CD14-positive monocyte (primary cell): ENCODE measurements around the gene SH2D4B. TPM values are rescaled to one million over a fixed set of nuclear protein-coding genes. Genes with fewer than 3 reads are reported as not detected.
A peak's percentile ranks its signal among the peaks of the same experiment; 100 is the strongest.

Experiments
- DNase-seq, 3 donors: peaks; one replicate each; pipeline ENCODE4 v3.0.0-alpha.2; 2011 to 2022
- H2AFZ ChIP-seq: 2 replicates; pipeline ENCODE4 v1.6.0; 2012; ENCODE audit warnings: mild to moderate bottlenecking, low read depth, low read length, inconsistent platforms; ENCODE audit not compliant: insufficient read depth, poor library complexity, severe bottlenecking
- H3K27ac ChIP-seq, 2 donors: 1 replicate in 1 of 2; 2 replicates in 1 of 2; pipeline ENCODE4 v1.5.1; 2012 to 2013; ENCODE audit warnings: low read length in 2 of 2, control low read depth in 1 of 2, inconsistent platforms in 1 of 2, low read depth in 1 of 2, mild to moderate bottlenecking in 1 of 2
- H3K27me3 ChIP-seq, 2 donors: one replicate each; pipeline versions ENCODE4 v1.6.0 to v1.6.1; 2011 to 2013; ENCODE audit warnings: low read length in 2 of 2; ENCODE audit not compliant: control insufficient read depth in 2 of 2, insufficient read depth in 2 of 2
- H3K36me3 ChIP-seq, 2 donors: replicated peaks in 1 of 2; 1 replicate in 1 of 2; 2 replicates in 1 of 2; pipeline versions ENCODE4 v1.5.1 to v1.6.1; 2012 to 2013; ENCODE audit warnings: low read length in 2 of 2, control low read depth in 1 of 2, inconsistent platforms in 1 of 2, mild to moderate bottlenecking in 1 of 2; ENCODE audit not compliant: insufficient read depth in 2 of 2, control insufficient read depth in 1 of 2
- H3K4me1 ChIP-seq, 2 donors: 1 replicate in 1 of 2; 2 replicates in 1 of 2; pipeline versions ENCODE4 v1.5.1 to v1.6.1; 2012 to 2013; ENCODE audit warnings: low read length in 2 of 2, control low read depth in 1 of 2, inconsistent platforms in 1 of 2, mild to moderate bottlenecking in 1 of 2, moderate library complexity in 1 of 2; ENCODE audit not compliant: insufficient read depth in 2 of 2, control insufficient read depth in 1 of 2
- H3K4me2 ChIP-seq: replicated peaks from 2 replicates; pipeline ENCODE3; 2012; ENCODE audit warnings: low read length, moderate library complexity, mild to moderate bottlenecking; ENCODE audit not compliant: poor library complexity, severe bottlenecking; ENCODE audit errors: extremely low read depth
- H3K4me3 ChIP-seq, 3 experiments: fragments of 200-600 bp in 1 of 3; sonication (generic) in 1 of 3; replicated peaks in 1 of 3; 1 replicate in 2 of 3; 2 replicates in 1 of 3; pipeline ENCODE4 v1.5.1; 2011 to 2013; ENCODE audit warnings: low read length in 3 of 3, mild to moderate bottlenecking in 3 of 3, control low read depth in 2 of 3, low read depth in 2 of 3, inconsistent platforms in 1 of 3, moderate library complexity in 1 of 3
- H3K79me2 ChIP-seq: 2 replicates; pipeline ENCODE4 v1.6.0; 2012; ENCODE audit warnings: mild to moderate bottlenecking, control low read depth, inconsistent platforms, low read length, moderate library complexity; ENCODE audit not compliant: insufficient read depth
- H3K9ac ChIP-seq: 2 replicates; pipeline ENCODE4 v1.6.0; 2017; ENCODE audit warnings: low read length, mild to moderate bottlenecking; ENCODE audit not compliant: insufficient read depth, poor library complexity, severe bottlenecking
- H3K9me3 ChIP-seq, 2 donors: replicated peaks in 1 of 2; 1 replicate in 1 of 2; 2 replicates in 1 of 2; pipeline versions ENCODE4 v1.5.1 to v1.6.1; 2012 to 2013; ENCODE audit warnings: low read length in 2 of 2, control low read depth in 1 of 2; ENCODE audit not compliant: control insufficient read depth in 1 of 2, insufficient read depth in 1 of 2
- H4K20me1 ChIP-seq: 2 replicates; pipeline ENCODE4 v1.6.0; 2012; ENCODE audit warnings: mild to moderate bottlenecking, low read length, control low read depth, moderate library complexity; ENCODE audit not compliant: insufficient read depth
- H3K27ac Mint-ChIP-seq, 7 donors: one replicate each; pipeline ENCODE4 v1.8.0; 2020; ENCODE audit warnings: mild to moderate bottlenecking in 7 of 7, mixed read lengths in 7 of 7, moderate library complexity in 6 of 7, inconsistent platforms in 2 of 7
- H3K27me3 Mint-ChIP-seq, 3 donors: one replicate each; pipeline ENCODE4 v1.8.0; 2021 to 2022; ENCODE audit warnings: low read depth in 3 of 3, mild to moderate bottlenecking in 3 of 3, mixed read lengths in 3 of 3, moderate library complexity in 3 of 3, inconsistent platforms in 1 of 3
- H3K36me3 Mint-ChIP-seq, 2 donors: one replicate each; pipeline ENCODE4 v1.8.0; 2020; ENCODE audit warnings: mixed read lengths in 2 of 2, inconsistent platforms in 1 of 2, mild to moderate bottlenecking in 1 of 2
- H3K4me1 Mint-ChIP-seq: one replicate; pipeline ENCODE4 v1.8.0; 2020; ENCODE audit warnings: mild to moderate bottlenecking, mixed read lengths
- H3K4me3 Mint-ChIP-seq, 2 donors: one replicate each; pipeline ENCODE4 v1.8.0; 2020; ENCODE audit warnings: mild to moderate bottlenecking in 2 of 2, mixed read lengths in 2 of 2, moderate library complexity in 1 of 2
- H3K9me3 Mint-ChIP-seq, 7 donors: one replicate each; pipeline ENCODE4 v1.8.0; 2020 to 2022; ENCODE audit warnings: mixed read lengths in 7 of 7, mild to moderate bottlenecking in 6 of 7, moderate library complexity in 6 of 7, inconsistent platforms in 2 of 7
- WGBS: methylation state at CpG from one replicate; pipeline ENCODE4 v1.1.5; 2013; ENCODE audit warnings: missing lambda C conversion rate; ENCODE audit not compliant: insufficient coverage; 5-methylcytosine and 5-hydroxymethylcytosine counted together
- intact Hi-C, 2 donors: fragments of 100-400 bp; cut with micrococcal nuclease; formaldehyde crosslinking; loops; one replicate each; pipeline versions ENCODE4 v1.15.0 to v1.15.1; 2023
- polyA plus RNA-seq, 3 donors: library from polyadenylated mRNA; depleted of rRNA in 1 of 3; unstranded in 2 of 3; stranded (reverse) in 1 of 3; fragments of 300-500 nt in 2 of 3; fragments of >200 nt in 1 of 3; fragmentation: Illumina TruSeq in 2 of 3; gene quantifications; 1 replicate in 2 of 3; 2 replicates in 1 of 3; pipeline ENCODE4 v1.2.3, GENCODE V29; 2012 to 2021
- TF ChIP-seq, protein P1 (sequence below): fragments of 200-600 bp; IDR thresholded peaks from one replicate; pipeline ENCODE4 v1.8.0; 2022; ENCODE audit warnings: antibody characterized with exemption, mild to moderate bottlenecking

SH2D4B gene
- polyA plus RNA-seq, 3 donors = 0.01 TPM; not detected in 2

DNA sequence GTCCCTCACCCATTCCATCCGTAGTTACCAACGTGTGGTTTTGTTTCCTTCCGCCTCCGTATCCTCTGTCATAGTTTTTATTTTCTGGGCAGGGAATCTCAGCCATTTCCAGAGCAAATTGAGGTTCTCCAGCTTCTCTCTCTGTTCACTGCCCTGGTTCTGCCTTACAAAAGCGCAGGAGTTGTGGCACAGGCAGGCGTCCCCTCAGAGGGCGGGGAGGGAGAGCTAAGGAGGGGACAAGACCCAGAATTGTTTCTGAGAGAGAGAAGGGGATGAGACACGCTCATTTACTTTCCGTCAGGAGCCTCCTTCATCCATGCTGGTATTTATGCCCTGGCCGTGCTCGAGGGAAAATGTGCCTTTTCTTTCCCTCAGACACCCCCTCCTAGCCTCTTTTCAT, 71.0 kb downstream of the SH2D4B start:
- Histone ChIP-seq H3K9ac (no peak overlapping the region), H3K36me3 (no peaks in the 10 kb centered on the region), H3K27ac (no peak overlapping the region), H3K4me2 (no peak overlapping the region), H2AFZ (no peak overlapping the region), H3K9me3 (no peaks in the 10 kb centered on the region), H3K4me1 (peaks cover 0 to 2% of the 10 kb centered on the region in 2 donors), H3K79me2 (no peaks in the 10 kb centered on the region), H3K27me3 (no peaks in the 10 kb centered on the region), H3K4me3 (no peak overlapping the region), H4K20me1 (no peaks in the 10 kb centered on the region)
- Mint-ChIP-seq H3K27me3 (peaks cover 7 to 8% (median 8%) of the 10 kb centered on the region in 3 donors), H3K27ac (no peak overlapping the region), H3K4me3 (peak overlapping the region in 1 of 2 donors; percentile 39), H3K36me3 (no peaks in the 10 kb centered on the region), H3K9me3 (peaks cover 0 to 4% (median 0%) of the 10 kb centered on the region in 7 donors), H3K4me1 (peaks cover 11% of the 10 kb centered on the region)
- TF ChIP-seq, protein P1, sequence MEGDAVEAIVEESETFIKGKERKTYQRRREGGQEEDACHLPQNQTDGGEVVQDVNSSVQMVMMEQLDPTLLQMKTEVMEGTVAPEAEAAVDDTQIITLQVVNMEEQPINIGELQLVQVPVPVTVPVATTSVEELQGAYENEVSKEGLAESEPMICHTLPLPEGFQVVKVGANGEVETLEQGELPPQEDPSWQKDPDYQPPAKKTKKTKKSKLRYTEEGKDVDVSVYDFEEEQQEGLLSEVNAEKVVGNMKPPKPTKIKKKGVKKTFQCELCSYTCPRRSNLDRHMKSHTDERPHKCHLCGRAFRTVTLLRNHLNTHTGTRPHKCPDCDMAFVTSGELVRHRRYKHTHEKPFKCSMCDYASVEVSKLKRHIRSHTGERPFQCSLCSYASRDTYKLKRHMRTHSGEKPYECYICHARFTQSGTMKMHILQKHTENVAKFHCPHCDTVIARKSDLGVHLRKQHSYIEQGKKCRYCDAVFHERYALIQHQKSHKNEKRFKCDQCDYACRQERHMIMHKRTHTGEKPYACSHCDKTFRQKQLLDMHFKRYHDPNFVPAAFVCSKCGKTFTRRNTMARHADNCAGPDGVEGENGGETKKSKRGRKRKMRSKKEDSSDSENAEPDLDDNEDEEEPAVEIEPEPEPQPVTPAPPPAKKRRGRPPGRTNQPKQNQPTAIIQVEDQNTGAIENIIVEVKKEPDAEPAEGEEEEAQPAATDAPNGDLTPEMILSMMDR = no peak
- 37% methylated on average over 5 of the region's 11 CpGs for WGBS
- intact Hi-C loops = no loop called here
- no peak for DNase-seq

DNA sequence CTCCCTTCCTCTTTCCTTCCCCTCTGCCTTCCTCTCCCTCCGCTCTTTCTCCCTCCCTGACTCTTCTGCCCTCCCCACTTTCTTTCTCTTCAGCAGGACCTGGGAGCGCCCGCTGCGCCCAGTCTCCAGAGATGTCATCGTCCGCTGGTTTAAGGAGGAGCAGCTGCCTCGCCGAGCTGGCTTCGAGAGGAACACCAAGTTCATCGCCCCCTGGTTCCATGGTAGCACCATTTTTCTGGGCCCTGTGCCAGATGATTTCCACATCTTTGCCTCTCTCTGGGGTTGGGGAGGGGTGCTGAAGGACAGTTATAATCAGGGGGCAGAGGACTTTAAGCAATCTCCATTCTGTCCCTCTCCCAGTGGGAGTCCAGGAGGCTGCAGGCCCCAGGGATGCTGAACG, 71.6 kb downstream of the SH2D4B start:
- Mint-ChIP-seq H3K9me3 (peaks cover 0 to 4% (median 0%) of the 10 kb centered on the region in 7 donors), H3K27ac (peak overlapping the region in 1 of 7 donors; percentile 45), H3K36me3 (no peaks in the 10 kb centered on the region), H3K27me3 (peaks cover 7 to 11% (median 8%) of the 10 kb centered on the region in 3 donors), H3K4me3 (no peak overlapping the region), H3K4me1 (peaks cover 11% of the 10 kb centered on the region)
- H2AFZ ChIP-seq = no peak overlapping the region
- no peaks in the 10 kb centered on the region for H3K36me3 ChIP-seq
- no peak overlapping the region for H3K4me3 ChIP-seq
- intact Hi-C loops = no loop called here
- H4K20me1 ChIP-seq = no peaks in the 10 kb centered on the region
- DNase-seq = no peak
- H3K27me3 ChIP-seq = no peaks in the 10 kb centered on the region
- TF ChIP-seq, protein P1 = no peak
- H3K9ac ChIP-seq = no peak overlapping the region
- no peaks in the 10 kb centered on the region for H3K9me3 ChIP-seq
- 85% methylated on average over 10 of the region's 11 CpGs for WGBS
- H3K79me2 ChIP-seq = no peaks in the 10 kb centered on the region
- H3K4me1 ChIP-seq = peaks cover 0 to 2% of the 10 kb centered on the region in 2 donors
- no peak overlapping the region for H3K27ac ChIP-seq
- H3K4me2 ChIP-seq = no peak overlapping the region
